Measurements from ENCODE around the gene SAMD13.

The SAMD13 gene

DNA sequence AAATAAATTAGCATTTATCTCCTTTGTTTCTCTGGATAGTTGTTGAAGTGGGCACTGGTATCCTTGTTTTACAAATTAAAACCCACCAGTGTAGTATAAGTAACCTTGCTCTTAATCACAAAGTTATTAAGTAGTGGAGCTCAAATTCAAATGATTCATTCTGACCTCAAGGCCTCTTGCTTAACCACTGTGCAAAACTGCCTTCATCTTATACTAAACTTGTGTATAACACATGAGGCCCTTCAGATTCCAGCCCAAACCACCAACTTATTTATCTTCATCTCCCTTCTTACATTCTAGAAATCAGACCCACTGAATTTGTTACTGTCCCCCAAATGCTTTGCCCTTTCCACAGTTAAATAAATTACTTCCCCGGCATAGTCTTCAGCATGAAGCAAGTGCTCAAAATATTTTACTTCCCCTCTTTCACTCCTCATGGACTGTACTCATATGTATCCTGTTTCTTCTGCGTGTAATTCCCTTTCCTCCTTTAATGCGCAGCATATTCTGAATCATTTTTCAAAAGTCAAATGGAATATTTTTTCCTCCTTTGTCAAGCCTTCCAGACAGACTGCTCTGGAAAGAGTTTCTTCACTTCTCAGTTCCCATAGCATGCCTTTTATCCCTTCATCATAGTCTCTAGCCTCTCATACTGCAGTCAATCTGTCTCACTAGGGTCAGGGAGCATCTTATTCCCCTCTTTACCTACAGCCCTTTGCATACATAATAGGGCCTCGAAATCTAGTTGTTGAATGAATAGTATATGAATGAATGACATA, 77.8 kb downstream of the SAMD13 start:
- no peak for DNase-seq
- TF ChIP-seq GATA1 (IDR thresholded peaks at IDR 0.05; ENCODE audit: low read depth, low read length): no peak
- TF ChIP-seq POLR2A (IDR thresholded peaks at IDR 0.05; ENCODE audit: low read length): no peak

DNA sequence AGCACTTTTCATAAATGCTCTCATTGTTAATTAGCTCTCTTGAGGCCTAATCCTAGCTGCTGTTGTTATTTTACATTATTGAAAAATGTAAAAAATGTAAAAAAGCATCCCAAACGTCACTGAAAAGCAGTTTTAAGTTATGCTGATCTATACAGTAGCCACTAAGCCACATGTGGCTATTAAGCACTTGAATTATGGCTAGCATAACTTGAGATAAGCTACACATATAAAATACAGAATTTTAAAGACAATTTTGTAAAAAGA, 78.3 kb downstream of the SAMD13 start:
- DNase-seq: no peak
- TF ChIP-seq GATA1 (IDR thresholded peaks at IDR 0.05; ENCODE audit: low read depth, low read length) (no peak), POLR2A (IDR thresholded peaks at IDR 0.05; ENCODE audit: low read length) (no peak)

DNA sequence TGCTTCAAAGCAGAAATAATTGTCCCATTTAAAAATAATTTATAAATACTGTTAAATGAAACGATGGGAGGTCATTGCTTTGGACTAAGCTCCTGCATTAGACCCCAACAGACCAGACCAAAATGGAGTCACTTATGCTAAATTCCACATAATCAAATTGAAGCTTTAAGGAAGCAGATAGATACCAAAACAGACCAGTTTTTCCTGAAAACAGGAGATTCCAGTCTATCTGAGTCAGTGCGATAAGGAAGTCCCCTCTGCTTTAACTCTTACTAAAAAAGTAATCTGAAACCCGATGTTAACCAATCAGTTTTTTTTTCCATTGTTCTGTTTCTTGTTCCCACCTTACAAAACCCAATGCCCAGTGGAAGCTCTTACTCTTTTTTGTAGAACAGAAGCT, 80.6 kb downstream of the SAMD13 start:
- no peak for TF ChIP-seq GATA1 (IDR thresholded peaks at IDR 0.05; ENCODE audit: low read depth, low read length)
- TF ChIP-seq POLR2A (IDR thresholded peaks at IDR 0.05; ENCODE audit: low read length): no peak
- DNase-seq: no peak

DNA sequence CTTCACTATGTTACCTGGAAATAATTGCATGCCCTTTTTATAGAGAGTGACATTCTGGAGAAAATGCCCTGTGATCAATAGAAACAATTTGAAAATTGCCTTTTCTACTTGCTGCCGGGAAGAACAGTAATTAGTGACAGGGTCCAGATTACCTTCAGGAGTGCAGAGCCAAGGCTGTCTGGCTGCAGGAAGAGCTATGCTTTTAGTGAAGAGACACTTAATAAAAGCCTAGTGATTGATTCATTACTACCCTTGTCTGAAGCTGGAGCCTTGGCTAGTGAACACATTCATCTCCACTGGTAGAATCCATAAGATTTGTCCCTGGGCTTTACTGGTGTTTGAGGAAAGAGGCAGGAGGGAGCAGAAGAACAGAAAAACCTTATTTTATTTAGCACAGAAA, 83.8 kb downstream of the SAMD13 start:
- TF ChIP-seq GATA1 (IDR thresholded peaks at IDR 0.05; ENCODE audit: low read depth, low read length): no peak
- TF ChIP-seq POLR2A (IDR thresholded peaks at IDR 0.05; ENCODE audit: low read length): no peak
- no peak for DNase-seq

DNA sequence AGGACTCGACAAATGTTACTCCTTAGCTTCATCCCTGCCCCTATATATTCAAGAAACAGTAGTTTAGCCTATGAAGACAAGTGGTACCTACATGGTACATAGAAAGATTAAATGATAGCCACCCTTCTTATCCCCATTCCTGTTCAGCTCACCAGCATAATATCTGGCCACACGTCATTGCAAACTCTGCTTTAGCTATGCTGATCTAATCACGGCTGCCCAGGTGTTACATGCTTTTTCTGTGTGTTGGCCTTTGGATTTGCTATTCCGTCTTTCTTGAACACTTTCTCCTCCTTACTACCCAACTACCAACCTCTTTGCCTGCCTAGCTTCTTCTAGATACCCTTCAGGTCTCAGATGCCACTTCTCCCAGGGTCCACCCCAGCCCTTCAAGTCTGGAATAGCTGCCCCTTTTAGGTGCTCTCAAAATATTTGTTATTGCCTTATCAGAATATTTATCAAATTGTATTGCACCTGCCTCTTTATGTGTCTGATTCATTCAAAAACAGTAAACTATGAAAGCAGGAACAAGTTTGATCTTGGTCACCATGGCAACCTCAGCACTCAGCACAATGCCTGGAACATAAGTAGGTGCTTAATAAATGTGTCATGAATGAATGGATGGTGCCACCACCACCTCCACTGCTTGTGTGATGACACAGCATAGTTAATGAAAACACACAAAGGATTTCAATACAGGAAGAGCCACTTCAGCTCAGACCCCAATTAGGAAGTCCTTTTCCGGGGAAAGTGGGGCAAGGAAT, 85.4 kb downstream of the SAMD13 start:
- DNase-seq: no peak
- TF ChIP-seq GATA1 (IDR thresholded peaks at IDR 0.05; ENCODE audit: low read depth, low read length): no peak
- TF ChIP-seq POLR2A (IDR thresholded peaks at IDR 0.05; ENCODE audit: low read length): no peak

DNA sequence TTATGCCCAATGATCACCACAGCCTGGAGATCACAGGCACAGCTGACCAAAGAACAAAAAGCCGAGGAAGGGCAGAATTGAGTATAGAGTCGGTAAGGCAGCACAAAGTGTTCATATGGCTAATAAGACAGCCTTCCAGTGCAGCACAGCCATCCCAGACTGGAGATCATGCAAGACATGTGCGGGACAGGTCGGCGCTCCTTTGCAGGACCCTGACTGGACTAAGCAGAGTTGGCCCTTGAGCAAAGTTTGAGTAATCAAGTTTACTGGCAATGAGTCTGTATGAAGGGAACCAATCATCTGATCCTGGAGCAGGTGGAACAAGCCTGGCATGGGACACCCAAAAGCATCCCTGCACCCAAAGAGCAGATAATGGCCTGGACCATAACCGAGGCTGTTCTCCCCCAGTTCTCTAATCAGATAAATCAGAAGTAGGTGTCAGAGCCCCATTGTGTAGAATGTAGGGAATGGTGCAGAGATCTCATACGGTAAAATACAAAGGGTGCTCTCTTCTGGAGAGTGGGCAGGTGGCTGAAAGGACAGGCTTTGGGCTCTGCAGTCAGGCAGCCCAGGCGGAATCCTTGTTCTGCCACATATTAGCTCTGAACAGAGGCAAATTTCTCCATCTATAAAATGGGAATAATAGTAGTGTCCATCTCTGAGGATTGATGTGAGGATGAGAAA, 86.1 kb downstream of the SAMD13 start:
- no peak for DNase-seq
- no peak for TF ChIP-seq POLR2A (IDR thresholded peaks at IDR 0.05; ENCODE audit: low read length)
- no peak for TF ChIP-seq GATA1 (IDR thresholded peaks at IDR 0.05; ENCODE audit: low read depth, low read length)

DNA sequence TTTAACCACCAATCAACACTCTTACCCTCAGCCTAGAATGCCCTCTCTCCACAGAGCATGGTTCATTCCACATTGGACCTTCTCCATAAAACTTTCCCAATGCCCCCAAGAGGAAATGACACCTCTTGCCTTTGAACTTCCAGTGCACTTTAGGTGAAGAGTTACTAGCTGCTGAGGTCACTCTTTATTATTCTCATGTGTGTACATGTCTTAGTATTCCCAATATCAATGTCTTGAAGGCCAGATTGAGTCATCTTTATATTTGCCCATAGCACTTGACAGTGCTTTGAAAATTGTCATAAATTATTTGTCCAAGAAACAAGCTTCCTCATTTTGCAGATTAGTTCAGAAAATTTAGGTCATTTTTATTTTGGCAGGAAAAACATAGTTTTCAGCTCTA, 88.7 kb downstream of the SAMD13 start:
- DNase-seq: no peak

DNA sequence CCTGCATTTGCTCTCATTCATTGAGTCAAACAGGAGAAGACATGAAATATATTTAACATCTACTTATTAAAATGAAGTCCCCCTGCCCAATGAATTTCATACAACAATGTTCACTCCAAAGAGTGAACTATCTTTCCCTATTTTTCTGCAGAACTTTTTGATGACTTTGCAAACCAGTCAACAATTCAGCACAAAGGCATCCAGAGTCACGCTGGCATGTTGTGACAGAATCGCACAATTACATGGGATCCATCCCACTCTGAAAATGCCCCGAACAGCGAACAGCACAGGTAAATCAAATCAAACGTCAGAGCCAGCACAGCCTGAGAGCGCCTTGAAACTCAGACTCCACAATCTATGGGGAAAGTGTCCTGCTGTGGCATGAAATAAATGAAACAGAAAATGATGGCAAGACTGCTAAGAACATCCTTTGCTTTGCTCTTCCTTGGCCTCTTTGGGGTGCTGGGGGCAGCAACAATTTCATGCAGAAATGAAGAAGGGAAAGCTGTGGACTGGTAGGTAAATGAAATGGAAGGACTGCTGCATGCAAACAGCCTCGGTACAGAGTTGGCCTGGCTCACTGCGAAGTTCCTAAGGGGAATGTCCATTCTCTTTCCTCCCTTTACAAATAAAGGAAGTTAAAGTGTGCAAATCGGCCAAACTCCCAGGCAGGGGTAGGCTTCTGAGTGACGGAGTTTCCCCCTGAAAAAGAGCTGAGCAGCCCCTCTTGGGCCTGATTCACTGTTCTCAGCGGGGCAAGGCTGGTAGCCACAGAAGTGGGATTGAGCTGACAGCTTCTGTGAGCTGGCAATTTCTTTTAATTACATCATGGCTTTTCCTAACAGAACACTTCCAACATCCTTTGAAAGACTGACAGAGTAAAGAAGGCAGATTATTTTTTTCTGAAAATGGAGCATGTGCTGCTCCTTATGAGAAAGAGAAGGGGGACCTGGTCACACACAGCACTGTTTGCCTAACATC, 97.0 kb downstream of the SAMD13 start, which contains the start of gene DNASE2B:
DNASE2B (plus strand) TSS at position 310 of the 981 bp plus-strand sequence; CDS start at position 391, 81 bp downstream.
- DNase-seq: no peak
- no peak for TF ChIP-seq POLR2A (IDR thresholded peaks at IDR 0.05; ENCODE audit: low read length)
- no peak for TF ChIP-seq GATA1 (IDR thresholded peaks at IDR 0.05; ENCODE audit: low read depth, low read length)

More for the DNA sequence above, 88.7 kb downstream of the SAMD13 start:
- TF ChIP-seq GATA1 (IDR thresholded peaks at IDR 0.05; ENCODE audit: low read depth, low read length) (no peak), POLR2A (IDR thresholded peaks at IDR 0.05; ENCODE audit: low read length) (no peak)
